ENCODE data around the gene SLC32A1. TPM values are rescaled to one million over a fixed set of nuclear protein-coding genes. Genes with fewer than 3 reads are reported as not detected.

The SLC32A1 gene
- total RNA-seq, 1 donor = not detected

- H3K4me3 ChIP-seq (ENCODE audit: low read depth, low read length) = no peak overlapping the region
- no peak for TF ChIP-seq CTCF (IDR thresholded peaks at IDR 0.05; ENCODE audit: insufficient read depth, low read depth, low read length)
- no peak for DNase-seq (ENCODE audit: low read depth)
Measured at GRCh38 chr20:38704136-38704535, 20.1 kb upstream of the SLC32A1 start.

GRCh38 chr20:38706509-38706908, 17.8 kb upstream of the SLC32A1 start:
- no peak for TF ChIP-seq CTCF (IDR thresholded peaks at IDR 0.05; ENCODE audit: insufficient read depth, low read depth, low read length)
- DNase-seq (ENCODE audit: low read depth) = no peak
- no peak overlapping the region for H3K4me3 ChIP-seq (ENCODE audit: low read depth, low read length)

- H3K4me3 ChIP-seq (ENCODE audit: low read depth, low read length) = no peak overlapping the region
- DNase-seq (ENCODE audit: low read depth) = no peak
- TF ChIP-seq CTCF (IDR thresholded peaks at IDR 0.05; ENCODE audit: insufficient read depth, low read depth, low read length) = no peak
Measured at GRCh38 chr20:38714308-38714707, 10.0 kb upstream of the SLC32A1 start.

GRCh38 chr20:38715646-38716045, 8.6 kb upstream of the SLC32A1 start:
- TF ChIP-seq CTCF (IDR thresholded peaks at IDR 0.05; ENCODE audit: insufficient read depth, low read depth, low read length) = no peak
- DNase-seq (ENCODE audit: low read depth) = no peak
- no peak overlapping the region for H3K4me3 ChIP-seq (ENCODE audit: low read depth, low read length)

- no peak overlapping the region for H3K4me3 ChIP-seq (ENCODE audit: low read depth, low read length)
- no peak for DNase-seq (ENCODE audit: low read depth)
- no peak for TF ChIP-seq CTCF (IDR thresholded peaks at IDR 0.05; ENCODE audit: insufficient read depth, low read depth, low read length)
Measured at GRCh38 chr20:38722683-38723016, 1.6 kb upstream of the SLC32A1 start.

- DNase-seq (ENCODE audit: low read depth) = peak; percentile 14
- no peak overlapping the region for H3K4me3 ChIP-seq (ENCODE audit: low read depth, low read length)
- no peak for TF ChIP-seq CTCF (IDR thresholded peaks at IDR 0.05; ENCODE audit: insufficient read depth, low read depth, low read length)
Measured at GRCh38 chr20:38723017-38723847, 1.1 kb upstream of the SLC32A1 start.

All from fibroblast of villous mesenchyme (primary cell).